Vagina (tissue), 2 donors: ENCODE measurements around the gene VSIG1. TPM values are rescaled to one million over a fixed set of nuclear protein-coding genes. Genes with fewer than 3 reads are reported as not detected.

Experiments used
- DNase-seq, 2 donors: peaks; one replicate each; pipeline ENCODE4 v3.0.0-alpha.2; 2017; ENCODE audit errors: extremely low spot score in 2 of 2
- H3K27ac ChIP-seq: fragments of 200-600 bp; sonication (generic); one replicate; pipeline ENCODE4 v1.5.1; 2019
- H3K27me3 ChIP-seq: fragments of 200-600 bp; sonication (generic); one replicate; pipeline ENCODE4 v1.5.1; 2019
- H3K36me3 ChIP-seq, 2 donors: fragments of 200-600 bp; sonication (generic); one replicate each; pipeline ENCODE4 v1.5.1; 2017 to 2019
- H3K4me1 ChIP-seq: fragments of 200-600 bp; sonication (generic); one replicate; pipeline ENCODE4 v1.5.1; 2019
- H3K4me3 ChIP-seq, 2 donors: fragments of 200-600 bp; sonication (generic); 1 replicate in 1 of 2; 2 replicates in 1 of 2; pipeline ENCODE4 v1.5.1; 2016 to 2019
- H3K9me3 ChIP-seq: fragments of 200-600 bp; sonication (generic); one replicate; pipeline ENCODE4 v1.5.1; 2019
- POLR2A ChIP-seq, 2 donors: fragments of 450-650 bp; IDR thresholded peaks; one replicate each; pipeline ENCODE4 v1.6.1; 2017; ENCODE audit warnings: antibody characterized with exemption in 2 of 2, mild to moderate bottlenecking in 2 of 2, moderate library complexity in 2 of 2
- POLR2AphosphoS5 ChIP-seq, 2 donors: sonication (generic); formaldehyde crosslinking; IDR thresholded peaks; one replicate each; pipeline ENCODE4 v1.9.0; 2017; ENCODE audit warnings: antibody characterized with exemption in 2 of 2, mild to moderate bottlenecking in 2 of 2, low read depth in 1 of 2; ENCODE audit not compliant: insufficient read depth in 1 of 2
- intact Hi-C: fragments of 100-400 bp; cut with DNase I; formaldehyde crosslinking; loops from one replicate; pipeline ENCODE4 v1.15.1; 2023
- total RNA-seq: library from RNA; depleted of rRNA; stranded (reverse); fragments of >200 nt; gene quantifications from one replicate; pipeline ENCODE4 v1.2.3, GENCODE V29; 2016
- TF ChIP-seq, protein P1 (sequence below), 3 experiments: fragments of 450-650 bp in 2 of 3; fragments of 200-600 bp in 1 of 3; sonication (generic) in 1 of 3; IDR thresholded peaks; one replicate each; pipeline ENCODE4 v1.5.1; 2017 to 2019; ENCODE audit warnings: antibody characterized with exemption in 3 of 3, mild to moderate bottlenecking in 2 of 3, moderate library complexity in 2 of 3

The VSIG1 gene
- total RNA-seq, 1 donor from 2014 or later: 0.25 TPM

DNA sequence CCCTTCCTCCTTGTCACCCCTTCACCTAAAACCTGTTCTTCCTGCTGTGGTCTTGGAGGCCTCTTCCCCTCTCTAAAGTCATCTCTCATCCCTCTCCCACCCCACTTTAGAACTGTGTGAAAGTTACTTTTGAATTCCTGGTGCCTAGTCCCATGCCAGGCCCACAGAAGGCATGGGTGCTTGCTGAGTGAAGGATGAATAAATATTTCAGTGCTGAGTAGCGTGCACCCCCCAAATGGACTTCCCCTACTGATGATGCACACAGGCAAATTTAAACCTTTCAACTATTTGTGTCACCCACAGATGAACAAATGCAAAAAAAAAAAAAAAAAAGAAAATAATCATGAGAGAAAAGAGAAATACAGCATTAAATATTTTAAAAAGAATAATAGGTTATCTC lies 26.7 kb downstream of the VSIG1 start:
- DNase-seq: no peak
- intact Hi-C loops: no loop called here
- TF ChIP-seq, protein P1, sequence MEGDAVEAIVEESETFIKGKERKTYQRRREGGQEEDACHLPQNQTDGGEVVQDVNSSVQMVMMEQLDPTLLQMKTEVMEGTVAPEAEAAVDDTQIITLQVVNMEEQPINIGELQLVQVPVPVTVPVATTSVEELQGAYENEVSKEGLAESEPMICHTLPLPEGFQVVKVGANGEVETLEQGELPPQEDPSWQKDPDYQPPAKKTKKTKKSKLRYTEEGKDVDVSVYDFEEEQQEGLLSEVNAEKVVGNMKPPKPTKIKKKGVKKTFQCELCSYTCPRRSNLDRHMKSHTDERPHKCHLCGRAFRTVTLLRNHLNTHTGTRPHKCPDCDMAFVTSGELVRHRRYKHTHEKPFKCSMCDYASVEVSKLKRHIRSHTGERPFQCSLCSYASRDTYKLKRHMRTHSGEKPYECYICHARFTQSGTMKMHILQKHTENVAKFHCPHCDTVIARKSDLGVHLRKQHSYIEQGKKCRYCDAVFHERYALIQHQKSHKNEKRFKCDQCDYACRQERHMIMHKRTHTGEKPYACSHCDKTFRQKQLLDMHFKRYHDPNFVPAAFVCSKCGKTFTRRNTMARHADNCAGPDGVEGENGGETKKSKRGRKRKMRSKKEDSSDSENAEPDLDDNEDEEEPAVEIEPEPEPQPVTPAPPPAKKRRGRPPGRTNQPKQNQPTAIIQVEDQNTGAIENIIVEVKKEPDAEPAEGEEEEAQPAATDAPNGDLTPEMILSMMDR (IDR thresholded peaks at IDR 0.05): no peak
- no peak for TF ChIP-seq POLR2A (IDR thresholded peaks at IDR 0.05)
- no peak for TF ChIP-seq POLR2AphosphoS5 (IDR thresholded peaks at IDR 0.05; ENCODE audit: insufficient read depth in 1 of 2, low read depth in 1 of 2)
- H3K9me3 ChIP-seq: no peaks in the 10 kb centered on the region
- H3K27ac ChIP-seq: no peak overlapping the region
- H3K36me3 ChIP-seq: no peaks in the 10 kb centered on the region
- no peak overlapping the region for H3K4me3 ChIP-seq
- H3K27me3 ChIP-seq: no peaks in the 10 kb centered on the region
- no peaks in the 10 kb centered on the region for H3K4me1 ChIP-seq

DNA sequence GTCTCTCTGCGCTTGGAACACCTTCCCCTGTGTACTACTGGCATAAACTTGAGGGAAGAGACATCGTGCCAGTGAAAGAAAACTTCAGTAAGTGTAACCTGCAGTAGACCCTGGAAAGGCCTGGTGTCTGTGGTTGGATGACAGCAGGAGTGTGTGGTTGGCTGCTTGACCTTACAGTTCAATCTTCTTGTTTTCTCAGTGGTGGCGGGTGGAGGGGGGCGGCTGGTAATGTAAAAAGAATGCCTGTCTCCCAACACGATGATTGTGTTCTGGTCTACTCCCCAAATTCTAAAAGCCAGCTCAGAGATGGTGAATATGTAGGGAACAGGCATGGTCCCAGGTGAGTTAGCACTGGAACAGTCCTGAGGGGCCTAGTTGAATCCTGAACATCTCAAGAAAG lies 27.9 kb downstream of the VSIG1 start:
- Histone ChIP-seq H3K4me1 (no peaks in the 10 kb centered on the region), H3K4me3 (no peak overlapping the region), H3K27ac (no peak overlapping the region), H3K27me3 (no peaks in the 10 kb centered on the region), H3K36me3 (no peaks in the 10 kb centered on the region), H3K9me3 (no peaks in the 10 kb centered on the region)
- no peak for DNase-seq
- TF ChIP-seq, protein P1 (IDR thresholded peaks at IDR 0.05): no peak
- TF ChIP-seq POLR2AphosphoS5 (IDR thresholded peaks at IDR 0.05; ENCODE audit: insufficient read depth in 1 of 2, low read depth in 1 of 2): no peak
- no peak for TF ChIP-seq POLR2A (IDR thresholded peaks at IDR 0.05)
- intact Hi-C loops: no loop called here

DNA sequence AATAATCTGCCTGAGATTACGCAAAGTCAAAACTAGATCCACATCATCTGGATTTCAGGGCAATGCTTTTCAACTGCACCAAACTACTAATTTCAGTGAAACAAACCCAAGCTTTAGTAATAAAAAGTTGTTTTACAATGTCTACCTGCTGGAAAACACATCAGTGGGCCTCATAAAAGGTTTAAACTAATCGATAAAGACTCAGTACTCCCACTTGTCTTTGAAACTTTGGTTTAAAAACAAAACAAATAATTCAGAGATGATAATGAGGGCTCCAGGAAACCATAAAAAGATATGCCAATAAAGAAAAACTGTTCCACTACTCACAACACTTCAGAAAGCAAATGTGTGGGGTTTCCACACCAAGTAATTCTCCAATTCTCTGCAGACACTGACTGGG lies 36.2 kb downstream of the VSIG1 start:
- no peak for DNase-seq
- Histone ChIP-seq H3K4me1 (no peaks in the 10 kb centered on the region), H3K27ac (no peak overlapping the region), H3K4me3 (no peak overlapping the region), H3K36me3 (peaks cover 0 to 6% of the 10 kb centered on the region in 2 donors), H3K9me3 (no peaks in the 10 kb centered on the region), H3K27me3 (no peaks in the 10 kb centered on the region)
- intact Hi-C loops: no loop called here
- TF ChIP-seq POLR2AphosphoS5 (IDR thresholded peaks at IDR 0.05; ENCODE audit: insufficient read depth in 1 of 2, low read depth in 1 of 2) (no peak), POLR2A (IDR thresholded peaks at IDR 0.05) (no peak)
- TF ChIP-seq, protein P1 (IDR thresholded peaks at IDR 0.05): no peak

DNA sequence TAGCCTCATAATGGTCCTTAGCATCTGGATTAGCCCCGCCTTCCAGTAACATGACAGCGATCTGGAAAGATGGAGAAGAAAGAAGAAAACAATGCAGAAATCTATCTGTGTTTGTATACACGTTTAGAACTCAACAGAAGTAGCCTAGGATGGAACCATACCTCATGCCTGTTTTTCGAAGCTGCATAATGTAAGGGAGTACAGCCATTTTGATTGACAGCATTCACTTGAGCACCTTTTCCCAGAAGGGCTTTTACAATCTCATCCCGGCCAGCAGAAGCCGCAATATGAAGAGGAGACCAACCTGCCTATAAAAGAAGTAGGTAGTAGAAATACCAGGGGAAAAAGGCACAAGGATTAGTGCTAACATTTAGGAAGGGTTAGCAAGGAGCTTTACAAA lies 42.9 kb downstream of the VSIG1 start:
- Histone ChIP-seq H3K27ac (no peak overlapping the region), H3K27me3 (no peaks in the 10 kb centered on the region), H3K36me3 (peaks cover 0 to 15% of the 10 kb centered on the region in 2 donors), H3K4me1 (peaks cover 12% of the 10 kb centered on the region), H3K9me3 (no peaks in the 10 kb centered on the region), H3K4me3 (no peak overlapping the region)
- DNase-seq: no peak
- intact Hi-C loops: no loop called here
- TF ChIP-seq, protein P1 (IDR thresholded peaks at IDR 0.05): no peak
- TF ChIP-seq POLR2A (IDR thresholded peaks at IDR 0.05) (no peak), POLR2AphosphoS5 (IDR thresholded peaks at IDR 0.05; ENCODE audit: insufficient read depth in 1 of 2, low read depth in 1 of 2) (no peak)

DNA sequence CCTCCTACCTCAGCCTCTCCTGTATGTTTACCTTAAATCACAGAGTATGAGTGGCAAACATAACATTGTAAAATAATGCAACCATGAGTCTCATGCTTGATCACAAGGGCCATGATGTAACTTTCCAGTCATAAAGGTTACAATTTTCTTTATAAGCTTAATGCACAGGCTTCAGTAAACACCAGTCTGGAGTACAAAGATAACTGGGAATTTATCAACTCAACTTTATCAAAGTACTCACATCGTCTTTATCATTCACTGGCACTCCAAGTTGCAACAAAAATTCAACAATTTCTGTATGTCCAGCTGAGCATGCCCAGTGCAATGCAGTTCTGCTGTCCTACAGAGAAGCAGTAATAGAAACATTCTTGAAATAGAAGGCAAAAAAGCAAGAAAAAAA lies 43.6 kb downstream of the VSIG1 start:
- TF ChIP-seq POLR2A (IDR thresholded peaks at IDR 0.05) (no peak), POLR2AphosphoS5 (IDR thresholded peaks at IDR 0.05; ENCODE audit: insufficient read depth in 1 of 2, low read depth in 1 of 2) (no peak)
- no peak overlapping the region for H3K4me3 ChIP-seq
- peaks cover 0 to 15% of the 10 kb centered on the region in 2 donors for H3K36me3 ChIP-seq
- no peaks in the 10 kb centered on the region for H3K27me3 ChIP-seq
- intact Hi-C loops: no loop called here
- no peak overlapping the region for H3K27ac ChIP-seq
- H3K4me1 ChIP-seq: peaks cover 12% of the 10 kb centered on the region
- no peak for DNase-seq
- no peaks in the 10 kb centered on the region for H3K9me3 ChIP-seq
